Stimulated activated CD8-positive, alpha-beta memory T cell treated with anti-CD3 and anti-CD28 coated beads, Interleukin-15, amount 100 ng/mL, for 4 hours (primary cell): ENCODE measurements around the gene AIFM2.
"Not testable (repeated sequence)": the region's sequence is repeated elsewhere in the genome, so short reads cannot be mapped to it uniquely, and the experiment has no call there.

ENCODE experiments used
- DNase-seq, 2 donors: peaks; one replicate each; pipeline ENCODE4 v3.0.0-alpha.2; 2020; ENCODE audit warnings: low read depth in 2 of 2

AIFM2 gene

GRCh38 chr10:70093335-70093944, 39.2 kb downstream of the AIFM2 start:
- DNase-seq, result no peak

- no peak for DNase-seq
Measured at GRCh38 chr10:70092389-70092718, 40.3 kb downstream of the AIFM2 start.

GRCh38 chr10:70090951-70091350, 41.7 kb downstream of the AIFM2 start:
- DNase-seq, result no peak

- no peak for DNase-seq
Measured at GRCh38 chr10:70090013-70090412, 42.6 kb downstream of the AIFM2 start.

DNA sequence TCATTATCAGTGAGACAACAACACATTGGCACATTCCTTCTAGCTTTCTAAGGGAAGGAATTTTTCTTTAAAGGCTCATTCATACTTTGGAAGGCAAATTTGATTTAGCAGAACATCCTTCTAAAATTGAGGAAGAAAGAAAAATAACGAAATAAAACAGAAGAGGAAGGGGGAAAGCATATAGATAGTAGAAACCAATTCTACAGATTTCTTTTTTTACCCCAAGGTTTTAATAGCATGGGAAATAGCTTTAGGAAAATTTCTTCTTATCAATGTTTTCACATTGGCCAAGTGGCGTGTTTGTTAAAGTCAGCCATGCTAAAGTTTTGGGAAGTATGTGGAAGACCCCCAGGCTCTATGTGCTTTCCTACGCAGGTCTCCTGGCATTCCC, 44.3 kb downstream of the AIFM2 start:
- no peak for DNase-seq

DNA sequence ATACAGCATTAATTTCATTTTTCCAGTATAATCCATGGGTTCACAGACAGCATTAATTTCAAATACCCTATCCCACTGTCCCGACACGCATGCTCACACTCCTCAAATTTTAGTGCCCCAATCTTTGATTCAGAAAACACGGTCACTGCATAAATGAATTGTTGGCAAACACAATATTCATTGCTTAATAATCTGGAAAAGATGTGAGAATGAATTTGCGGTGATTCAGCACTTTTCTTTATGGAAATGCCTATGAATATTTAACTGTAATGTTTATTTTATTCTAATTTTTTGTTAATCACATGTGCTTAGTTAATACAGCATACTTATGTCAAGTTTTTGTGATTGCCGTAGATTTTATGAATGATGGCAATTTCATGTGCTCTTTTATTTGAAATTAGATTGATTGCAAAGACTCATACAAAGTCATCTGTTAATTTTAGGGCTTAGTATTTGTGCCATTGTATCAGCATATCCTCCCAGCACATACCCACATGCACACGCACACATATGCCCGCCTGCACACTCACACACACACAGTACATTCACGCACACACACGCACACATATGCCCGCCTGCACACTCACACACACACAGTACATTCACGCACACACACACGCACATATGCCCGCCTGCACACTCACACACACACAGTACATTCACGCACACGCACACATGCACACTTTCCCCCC, 44.9 kb downstream of the AIFM2 start:
- no peak for DNase-seq

DNA sequence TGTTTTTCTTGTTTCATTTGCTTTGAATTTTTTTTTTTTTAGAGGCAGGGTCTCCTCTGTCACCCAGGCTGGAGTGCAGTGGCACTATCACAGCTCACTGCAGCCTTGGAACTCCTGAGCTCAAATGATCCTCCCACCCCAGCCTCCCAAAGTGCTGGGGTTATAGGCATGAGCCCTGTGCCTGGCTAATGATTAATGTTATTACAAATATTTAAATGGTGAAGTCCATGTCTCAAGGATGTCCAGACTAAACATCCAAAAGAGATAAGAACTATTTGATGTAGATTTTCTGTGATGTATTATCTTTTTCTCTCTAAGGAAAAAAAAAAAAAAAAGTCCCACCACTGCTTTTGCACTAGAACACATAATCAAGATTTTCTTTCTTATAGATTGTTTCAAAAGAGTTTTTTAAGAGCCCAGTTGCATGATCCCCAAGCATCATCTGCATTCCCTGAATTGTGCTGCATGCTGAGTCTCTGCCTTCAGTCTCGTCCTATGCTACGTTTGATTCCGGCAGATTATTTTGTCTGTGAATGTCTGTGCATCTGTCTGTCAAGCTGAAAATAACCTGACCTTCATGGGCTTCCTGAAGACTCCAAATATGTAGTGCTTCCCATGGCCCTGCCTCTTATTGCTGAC, 46.5 kb downstream of the AIFM2 start:
- DNase-seq, result no peak

DNA sequence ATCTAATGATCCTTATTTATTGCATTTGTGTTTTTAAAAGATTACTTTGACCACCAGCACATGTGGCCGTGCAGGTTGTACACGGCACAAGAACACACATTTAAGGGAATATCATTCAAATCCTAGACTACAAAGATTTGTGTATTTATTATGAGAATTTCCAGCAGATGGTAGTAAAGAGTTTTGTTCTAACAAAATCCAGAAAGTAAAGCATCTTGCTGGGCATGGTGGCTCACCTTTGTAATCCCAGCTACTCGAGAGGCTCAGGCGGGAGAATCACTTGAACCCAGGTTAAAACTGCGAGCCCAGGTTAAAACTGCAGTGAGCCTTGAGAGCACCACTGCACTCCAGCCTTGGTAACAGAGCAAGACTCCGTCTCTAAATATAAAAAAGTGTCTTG, 48.4 kb downstream of the AIFM2 start:
- no peak for DNase-seq

- DNase-seq, result not testable (repeated sequence)
Measured at GRCh38 chr10:70080789-70081188, 51.8 kb downstream of the AIFM2 start.

DNA sequence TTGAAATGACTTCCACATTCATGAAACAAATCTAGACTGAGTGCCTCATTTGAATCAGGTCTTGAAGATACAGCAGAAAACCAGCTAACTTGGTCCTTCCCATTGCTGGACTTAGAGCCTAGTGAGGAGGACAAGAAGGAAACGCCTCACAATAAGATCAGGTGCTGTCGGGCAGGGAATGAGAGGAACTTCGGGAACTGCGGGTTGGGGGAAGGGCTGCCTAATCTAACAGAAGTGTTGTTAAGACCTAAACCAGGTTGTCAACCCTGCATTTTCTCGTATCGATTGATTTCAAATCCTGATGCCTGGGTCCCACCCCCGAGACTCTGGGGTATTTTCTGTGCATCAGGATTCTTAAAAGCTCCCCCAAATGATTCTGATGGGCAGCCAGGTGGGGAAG, 53.7 kb downstream of the AIFM2 start:
- no peak for DNase-seq

- no peak for DNase-seq
Measured at GRCh38 chr10:70078329-70078728, 54.3 kb downstream of the AIFM2 start.

GRCh38 chr10:70074971-70075370, 57.7 kb downstream of the AIFM2 start:
- no peak for DNase-seq

DNA sequence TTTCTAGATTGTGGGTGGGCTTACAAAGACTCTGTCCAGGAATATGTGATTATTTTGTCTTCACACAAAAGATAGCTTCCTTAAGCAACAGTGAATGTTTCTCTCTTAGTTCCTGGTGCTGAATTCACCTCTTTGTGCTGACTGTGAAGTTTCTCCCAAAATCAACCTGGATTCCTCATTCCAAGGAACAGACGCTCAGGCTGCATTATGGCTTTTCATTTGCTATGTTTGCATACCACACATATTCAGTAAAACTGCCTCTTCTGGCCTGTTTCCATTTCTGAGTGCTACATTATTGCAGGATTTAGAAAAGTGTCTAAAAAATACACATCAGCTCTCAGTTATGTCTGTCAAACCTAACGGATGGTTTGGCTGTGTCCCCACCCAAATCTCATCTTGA, 58.5 kb downstream of the AIFM2 start:
- DNase-seq, result no peak

- DNase-seq, result no peak
Measured at GRCh38 chr10:70070834-70071233, 61.8 kb downstream of the AIFM2 start.

- DNase-seq, result no peak
Measured at GRCh38 chr10:70069346-70069745, 63.3 kb downstream of the AIFM2 start.

DNA sequence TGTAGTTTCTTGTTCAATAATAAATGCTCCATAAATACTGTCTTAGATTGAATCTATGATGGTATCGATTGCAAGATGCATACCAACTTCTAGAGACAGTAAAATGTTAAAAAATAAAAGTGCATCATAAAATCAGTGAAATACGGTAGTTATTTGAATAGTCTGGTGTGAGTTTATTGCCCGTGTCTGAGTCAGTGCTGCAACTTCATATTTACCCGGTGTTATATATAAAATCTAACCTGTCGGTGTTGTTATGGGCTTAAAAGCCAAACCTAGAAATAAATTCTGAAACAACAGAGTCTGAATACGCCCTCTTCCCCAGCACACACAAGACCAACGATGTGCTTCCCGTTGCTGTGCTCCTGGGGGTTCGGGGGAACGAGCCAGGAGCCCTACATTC, 63.7 kb downstream of the AIFM2 start:
- DNase-seq, result no peak

DNA sequence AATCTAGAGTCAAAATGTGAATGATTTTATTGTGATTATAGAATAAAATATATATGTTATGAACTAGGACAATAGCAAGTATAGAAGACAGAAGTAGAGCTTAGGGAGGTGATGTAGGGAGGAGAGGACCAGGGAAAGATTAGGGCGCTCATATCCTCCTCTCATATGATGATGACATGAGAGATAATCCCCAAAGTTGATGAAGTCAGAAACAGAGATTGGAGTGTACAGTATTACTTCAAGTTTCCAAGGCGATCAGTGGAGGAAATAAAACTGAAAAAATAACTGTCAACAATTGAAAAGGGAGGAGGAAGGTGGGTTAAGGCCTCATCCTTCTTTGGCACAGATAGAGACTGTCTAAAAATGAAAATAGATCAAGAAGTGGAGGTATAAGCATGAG, 65.0 kb downstream of the AIFM2 start:
- no peak for DNase-seq

DNA sequence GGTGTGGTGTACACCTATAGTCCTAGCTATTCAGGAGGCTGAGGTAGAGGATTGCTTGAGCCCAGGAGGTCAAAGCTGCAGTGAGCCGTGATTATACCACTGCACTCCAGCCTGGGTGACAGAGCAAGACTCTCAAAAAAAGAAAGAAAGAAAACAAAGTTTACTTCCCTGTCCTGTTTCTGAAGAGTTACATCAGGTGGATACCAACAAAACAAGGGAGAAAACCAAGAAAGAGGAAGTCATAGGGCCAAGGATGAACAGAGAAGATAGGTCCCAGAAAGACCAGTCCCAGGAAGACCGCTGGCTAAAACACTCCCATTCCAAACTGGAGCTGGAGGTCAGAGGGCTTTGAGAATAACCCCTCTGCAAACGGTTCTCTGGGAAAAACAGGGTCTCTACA, 66.4 kb downstream of the AIFM2 start:
- no peak for DNase-seq

- no peak for DNase-seq
Measured at GRCh38 chr10:70064486-70064885, 68.1 kb downstream of the AIFM2 start.

- DNase-seq, result no peak
Measured at GRCh38 chr10:70063418-70064098, 69.1 kb downstream of the AIFM2 start.
